ENCODE measurements around the gene DLST.

DNA sequence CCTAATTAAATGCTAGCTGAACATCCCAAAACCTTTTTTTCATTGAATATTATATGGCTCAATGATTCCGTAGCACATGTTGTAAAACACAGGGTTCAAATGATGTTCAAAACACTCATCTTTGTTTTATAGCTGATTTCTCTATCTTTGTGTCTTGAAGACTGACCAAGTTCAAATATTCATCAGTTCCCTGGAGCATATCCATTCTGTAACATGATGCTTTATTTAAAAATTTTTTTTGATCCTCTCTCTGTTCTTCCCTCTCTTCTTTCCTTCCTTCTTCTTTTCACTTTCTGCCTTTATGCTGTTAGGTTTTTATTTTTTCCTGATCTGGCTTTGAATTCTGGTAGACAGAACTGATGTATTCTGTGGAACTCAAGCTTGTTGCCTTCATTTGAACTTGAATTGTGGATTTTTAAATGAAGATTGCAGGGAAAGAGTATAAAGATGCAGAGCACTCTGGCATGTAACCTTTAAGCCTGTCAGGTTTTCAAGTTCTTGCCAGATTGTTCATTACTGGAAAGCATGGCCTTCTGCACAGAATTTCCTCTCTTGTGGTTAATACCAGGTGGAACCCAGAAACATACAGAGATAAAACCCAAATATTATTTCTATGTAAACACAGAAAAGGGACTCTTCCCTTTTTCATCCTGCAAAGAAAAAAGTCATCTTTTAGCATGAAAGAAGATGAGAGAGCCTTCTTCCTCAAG is 45.3 kb upstream of the DLST start:
- TF ChIP-seq, protein P1, sequence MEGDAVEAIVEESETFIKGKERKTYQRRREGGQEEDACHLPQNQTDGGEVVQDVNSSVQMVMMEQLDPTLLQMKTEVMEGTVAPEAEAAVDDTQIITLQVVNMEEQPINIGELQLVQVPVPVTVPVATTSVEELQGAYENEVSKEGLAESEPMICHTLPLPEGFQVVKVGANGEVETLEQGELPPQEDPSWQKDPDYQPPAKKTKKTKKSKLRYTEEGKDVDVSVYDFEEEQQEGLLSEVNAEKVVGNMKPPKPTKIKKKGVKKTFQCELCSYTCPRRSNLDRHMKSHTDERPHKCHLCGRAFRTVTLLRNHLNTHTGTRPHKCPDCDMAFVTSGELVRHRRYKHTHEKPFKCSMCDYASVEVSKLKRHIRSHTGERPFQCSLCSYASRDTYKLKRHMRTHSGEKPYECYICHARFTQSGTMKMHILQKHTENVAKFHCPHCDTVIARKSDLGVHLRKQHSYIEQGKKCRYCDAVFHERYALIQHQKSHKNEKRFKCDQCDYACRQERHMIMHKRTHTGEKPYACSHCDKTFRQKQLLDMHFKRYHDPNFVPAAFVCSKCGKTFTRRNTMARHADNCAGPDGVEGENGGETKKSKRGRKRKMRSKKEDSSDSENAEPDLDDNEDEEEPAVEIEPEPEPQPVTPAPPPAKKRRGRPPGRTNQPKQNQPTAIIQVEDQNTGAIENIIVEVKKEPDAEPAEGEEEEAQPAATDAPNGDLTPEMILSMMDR (IDR thresholded peaks at IDR 0.05): no peak
- no peak for TF ChIP-seq POLR2AphosphoS5 (IDR thresholded peaks at IDR 0.05; ENCODE audit: low read depth, low read length)
- TF ChIP-seq, protein P2, sequence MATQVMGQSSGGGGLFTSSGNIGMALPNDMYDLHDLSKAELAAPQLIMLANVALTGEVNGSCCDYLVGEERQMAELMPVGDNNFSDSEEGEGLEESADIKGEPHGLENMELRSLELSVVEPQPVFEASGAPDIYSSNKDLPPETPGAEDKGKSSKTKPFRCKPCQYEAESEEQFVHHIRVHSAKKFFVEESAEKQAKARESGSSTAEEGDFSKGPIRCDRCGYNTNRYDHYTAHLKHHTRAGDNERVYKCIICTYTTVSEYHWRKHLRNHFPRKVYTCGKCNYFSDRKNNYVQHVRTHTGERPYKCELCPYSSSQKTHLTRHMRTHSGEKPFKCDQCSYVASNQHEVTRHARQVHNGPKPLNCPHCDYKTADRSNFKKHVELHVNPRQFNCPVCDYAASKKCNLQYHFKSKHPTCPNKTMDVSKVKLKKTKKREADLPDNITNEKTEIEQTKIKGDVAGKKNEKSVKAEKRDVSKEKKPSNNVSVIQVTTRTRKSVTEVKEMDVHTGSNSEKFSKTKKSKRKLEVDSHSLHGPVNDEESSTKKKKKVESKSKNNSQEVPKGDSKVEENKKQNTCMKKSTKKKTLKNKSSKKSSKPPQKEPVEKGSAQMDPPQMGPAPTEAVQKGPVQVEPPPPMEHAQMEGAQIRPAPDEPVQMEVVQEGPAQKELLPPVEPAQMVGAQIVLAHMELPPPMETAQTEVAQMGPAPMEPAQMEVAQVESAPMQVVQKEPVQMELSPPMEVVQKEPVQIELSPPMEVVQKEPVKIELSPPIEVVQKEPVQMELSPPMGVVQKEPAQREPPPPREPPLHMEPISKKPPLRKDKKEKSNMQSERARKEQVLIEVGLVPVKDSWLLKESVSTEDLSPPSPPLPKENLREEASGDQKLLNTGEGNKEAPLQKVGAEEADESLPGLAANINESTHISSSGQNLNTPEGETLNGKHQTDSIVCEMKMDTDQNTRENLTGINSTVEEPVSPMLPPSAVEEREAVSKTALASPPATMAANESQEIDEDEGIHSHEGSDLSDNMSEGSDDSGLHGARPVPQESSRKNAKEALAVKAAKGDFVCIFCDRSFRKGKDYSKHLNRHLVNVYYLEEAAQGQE (IDR thresholded peaks at IDR 0.05; ENCODE audit: insufficient read depth in 1 of 2, low read depth in 2 of 2, low read length in 1 of 2): no peak
- TF ChIP-seq SIN3A (IDR thresholded peaks at IDR 0.05; ENCODE audit: borderline replicate concordance, insufficient read depth, low read depth, low read length): no peak
